ENCODE data around the gene COX7B2. TPM values are rescaled to one million over a fixed set of nuclear protein-coding genes. Genes with fewer than 3 reads are reported as not detected.

Gene COX7B2
- total and polyA plus RNA-seq, 4 donors, result not detected

- no peak for DNase-seq (ENCODE audit: low spot score)
- no peaks in the 10 kb centered on the region for H3K27me3 ChIP-seq (ENCODE audit: control insufficient read depth in 4 of 4, insufficient read depth in 4 of 4, low read length in 3 of 4)
- H3K9ac ChIP-seq (ENCODE audit: low read depth in 1 of 2, low read length in 2 of 2), result no peak overlapping the region
- no peaks in the 10 kb centered on the region for H3K9me3 ChIP-seq (ENCODE audit: control insufficient read depth in 4 of 4, low read length in 3 of 4)
- TF ChIP-seq NR2F2 (IDR thresholded peaks at IDR 0.05), result no peak
- TF ChIP-seq SP1 (IDR thresholded peaks at IDR 0.05), result no peak
- no peaks in the 10 kb centered on the region for H3K36me3 ChIP-seq (ENCODE audit: control insufficient read depth in 4 of 4, insufficient read depth in 3 of 4, low read depth in 1 of 4, low read length in 3 of 4)
- no peak overlapping the region for H3K4me3 ChIP-seq (ENCODE audit: low read depth in 1 of 3, low read length in 3 of 3)
- no peaks in the 10 kb centered on the region for H3K4me1 ChIP-seq (ENCODE audit: control insufficient read depth in 4 of 4, insufficient read depth in 4 of 4, low read length in 3 of 4)
- H3K27ac ChIP-seq (ENCODE audit: low read depth in 1 of 2, low read length in 2 of 2), result no peak overlapping the region
These were observed 46.6 kb upstream of the COX7B2 start for GRCh38 chr4:46955601-46956000.

GRCh38 chr4:46954643-46955042 is 45.6 kb upstream of the COX7B2 start:
- no peak for DNase-seq (ENCODE audit: low spot score)
- Histone ChIP-seq H3K9ac (ENCODE audit: low read depth in 1 of 2, low read length in 2 of 2) (no peak overlapping the region), H3K9me3 (ENCODE audit: control insufficient read depth in 4 of 4, low read length in 3 of 4) (no peaks in the 10 kb centered on the region), H3K27me3 (ENCODE audit: control insufficient read depth in 4 of 4, insufficient read depth in 4 of 4, low read length in 3 of 4) (no peaks in the 10 kb centered on the region), H3K4me1 (ENCODE audit: control insufficient read depth in 4 of 4, insufficient read depth in 4 of 4, low read length in 3 of 4) (no peaks in the 10 kb centered on the region), H3K27ac (ENCODE audit: low read depth in 1 of 2, low read length in 2 of 2) (no peak overlapping the region), H3K4me3 (ENCODE audit: low read depth in 1 of 3, low read length in 3 of 3) (no peak overlapping the region), H3K36me3 (ENCODE audit: control insufficient read depth in 4 of 4, insufficient read depth in 3 of 4, low read depth in 1 of 4, low read length in 3 of 4) (no peaks in the 10 kb centered on the region)
- TF ChIP-seq SP1 (IDR thresholded peaks at IDR 0.05) (no peak), CTCF (IDR thresholded peaks at IDR 0.05; ENCODE audit: low read depth, low read length, missing input control) (no peak), FOXA2 (IDR thresholded peaks at IDR 0.05) (no peak), FOXA1 (IDR thresholded peaks at IDR 0.05) (no peak), RAD21 (IDR thresholded peaks at IDR 0.05) (no peak)

- Histone ChIP-seq H3K9ac (ENCODE audit: low read depth in 1 of 2, low read length in 2 of 2) (no peak overlapping the region), H3K27me3 (ENCODE audit: control insufficient read depth in 4 of 4, insufficient read depth in 4 of 4, low read length in 3 of 4) (no peaks in the 10 kb centered on the region), H3K4me1 (ENCODE audit: control insufficient read depth in 4 of 4, insufficient read depth in 4 of 4, low read length in 3 of 4) (no peaks in the 10 kb centered on the region), H3K9me3 (ENCODE audit: control insufficient read depth in 4 of 4, low read length in 3 of 4) (no peaks in the 10 kb centered on the region), H3K4me3 (ENCODE audit: low read depth in 1 of 3, low read length in 3 of 3) (no peak overlapping the region), H3K36me3 (ENCODE audit: control insufficient read depth in 4 of 4, insufficient read depth in 3 of 4, low read depth in 1 of 4, low read length in 3 of 4) (no peaks in the 10 kb centered on the region), H3K27ac (ENCODE audit: low read depth in 1 of 2, low read length in 2 of 2) (no peak overlapping the region)
- 86% methylated on average over 2 of the region's 2 CpGs for WGBS
- TF ChIP-seq NR2F2 (IDR thresholded peaks at IDR 0.05) (no peak), GABPA (IDR thresholded peaks at IDR 0.05 in 1 of 2, conservative IDR thresholded peaks at IDR 0.05 in 1 of 2) (no peak), YY1 (IDR thresholded peaks at IDR 0.05) (no peak), RAD21 (IDR thresholded peaks at IDR 0.05) (no peak), ZBTB33 (IDR thresholded peaks at IDR 0.05) (no peak), TAF1 (conservative IDR thresholded peaks at IDR 0.05) (no peak), JUND (IDR thresholded peaks at IDR 0.05) (no peak), FOXA1 (IDR thresholded peaks at IDR 0.05) (no peak), SP1 (IDR thresholded peaks at IDR 0.05) (no peak), MAX (IDR thresholded peaks at IDR 0.05) (no peak), HNF4G (IDR thresholded peaks at IDR 0.05) (no peak), ATF3 (IDR thresholded peaks at IDR 0.05) (no peak), EGR1 (IDR thresholded peaks at IDR 0.05; ENCODE audit: low read depth in 2 of 2) (no peak), RXRA (IDR thresholded peaks at IDR 0.05) (no peak), CTCF (IDR thresholded peaks at IDR 0.05; ENCODE audit: low read depth, low read length, missing input control) (no peak)
- no peak for DNase-seq (ENCODE audit: low spot score)
These were observed 44.5 kb upstream of the COX7B2 start for GRCh38 chr4:46953564-46953963.

Data from liver (tissue), 9 donors.